ENCODE data around the gene ACADSB. TPM values are rescaled to one million over a fixed set of nuclear protein-coding genes. Genes with fewer than 3 reads are reported as not detected.
A peak's percentile ranks its signal among the peaks of the same experiment; 100 is the strongest.

Gene ACADSB
- total and polyA plus RNA-seq, 2 experiments from 2014 or later, result 3.7 to 6.5 TPM

DNA sequence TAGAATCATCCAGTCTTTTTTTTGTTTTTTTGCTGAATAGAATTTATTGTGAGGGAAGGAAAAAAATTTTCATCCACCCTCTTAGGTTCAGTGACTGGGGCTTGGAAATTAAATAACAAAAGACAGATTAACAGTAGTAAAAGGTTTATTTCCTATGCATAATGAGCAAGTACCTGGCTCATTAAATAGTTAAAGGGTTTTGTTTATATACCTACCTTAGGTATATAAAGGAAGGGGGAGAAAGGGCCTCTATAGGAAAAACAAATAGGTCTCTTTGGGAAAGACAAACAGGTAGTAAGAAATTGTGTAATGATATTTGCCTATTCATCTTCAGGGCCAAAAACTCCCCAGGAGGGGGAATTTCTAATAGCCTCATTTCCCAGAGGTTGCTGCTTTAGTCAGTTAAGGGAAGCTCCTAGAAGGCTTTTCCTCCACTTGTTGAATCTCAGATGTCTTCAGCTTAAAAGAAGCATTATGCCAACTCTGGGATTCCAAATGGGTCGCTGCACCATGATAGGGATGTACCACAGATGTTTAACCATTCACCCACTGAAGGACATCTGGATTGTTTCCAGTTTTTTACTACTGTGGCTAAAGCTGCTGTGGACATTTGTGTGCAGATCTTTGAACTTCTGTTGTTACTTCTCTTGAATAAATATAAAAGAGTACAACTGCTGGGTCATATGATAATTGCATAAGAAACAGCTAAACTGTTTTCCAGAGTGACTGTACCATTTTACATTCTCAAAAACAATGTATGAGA lies 11.3 kb downstream of the ACADSB start:
- Mint-ChIP-seq H3K9me3 (peaks cover 19% of the 10 kb centered on the region), H3K36me3 (ENCODE audit: low read depth) (peaks cover 22% of the 10 kb centered on the region; the same call in 2 of the 3 replicates), H3K4me1 (peaks cover 71% of the 10 kb centered on the region), H3K4me3 (peak overlapping the region; percentile 46; the same call in 2 of the 3 replicates), H3K27ac (no peak overlapping the region), H3K27me3 (ENCODE audit: insufficient read depth, low read depth, poor library complexity) (peaks cover 30% of the 10 kb centered on the region)
- H3K4me1 ChIP-seq (ENCODE audit: insufficient read depth), result peaks cover 59% of the 10 kb centered on the region
- no peak overlapping the region for H3K27ac ChIP-seq (ENCODE audit: low read depth)
- H3K79me2 ChIP-seq (replicated peaks; ENCODE audit: insufficient read depth), result no peaks in the 10 kb centered on the region
- no peaks in the 10 kb centered on the region for H4K20me1 ChIP-seq (replicated peaks; ENCODE audit: insufficient read depth)
- H3F3A ChIP-seq (replicated peaks; ENCODE audit: low read depth), result no peaks in the 10 kb centered on the region
- peak; percentile 26 for ATAC-seq
- peak overlapping the region; percentile 53 for H3K4me2 ChIP-seq
- H3K9me2 ChIP-seq (ENCODE audit: insufficient read depth), result no peaks in the 10 kb centered on the region
- no peak overlapping the region for H2AFZ ChIP-seq
- no peaks in the 10 kb centered on the region for H3K36me3 ChIP-seq (ENCODE audit: insufficient read depth)
- peak; percentile 74 for TF ChIP-seq NANOG (IDR thresholded peaks at IDR 0.05; ENCODE audit: borderline replicate concordance)
- no peak for TF ChIP-seq ZNF114 (CRISPR knock-in tag; IDR thresholded peaks at IDR 0.05)
- H3K4me3 ChIP-seq, result peak overlapping the region; percentile 32; the same call in 1 of the 2 replicates
- peak; percentile 49 for DNase-seq (ENCODE audit: low spot score)
- H3K27me3 ChIP-seq (ENCODE audit: insufficient read depth), result peaks cover 34% of the 10 kb centered on the region

GRCh38 chr10:123021517-123021916 lies 12.7 kb downstream of the ACADSB start:
- no peak for TF ChIP-seq EZH2 (IDR thresholded peaks at IDR 0.05; ENCODE audit: low read depth, unreplicated experiment)
- TF ChIP-seq, protein P1, sequence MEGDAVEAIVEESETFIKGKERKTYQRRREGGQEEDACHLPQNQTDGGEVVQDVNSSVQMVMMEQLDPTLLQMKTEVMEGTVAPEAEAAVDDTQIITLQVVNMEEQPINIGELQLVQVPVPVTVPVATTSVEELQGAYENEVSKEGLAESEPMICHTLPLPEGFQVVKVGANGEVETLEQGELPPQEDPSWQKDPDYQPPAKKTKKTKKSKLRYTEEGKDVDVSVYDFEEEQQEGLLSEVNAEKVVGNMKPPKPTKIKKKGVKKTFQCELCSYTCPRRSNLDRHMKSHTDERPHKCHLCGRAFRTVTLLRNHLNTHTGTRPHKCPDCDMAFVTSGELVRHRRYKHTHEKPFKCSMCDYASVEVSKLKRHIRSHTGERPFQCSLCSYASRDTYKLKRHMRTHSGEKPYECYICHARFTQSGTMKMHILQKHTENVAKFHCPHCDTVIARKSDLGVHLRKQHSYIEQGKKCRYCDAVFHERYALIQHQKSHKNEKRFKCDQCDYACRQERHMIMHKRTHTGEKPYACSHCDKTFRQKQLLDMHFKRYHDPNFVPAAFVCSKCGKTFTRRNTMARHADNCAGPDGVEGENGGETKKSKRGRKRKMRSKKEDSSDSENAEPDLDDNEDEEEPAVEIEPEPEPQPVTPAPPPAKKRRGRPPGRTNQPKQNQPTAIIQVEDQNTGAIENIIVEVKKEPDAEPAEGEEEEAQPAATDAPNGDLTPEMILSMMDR (conservative IDR thresholded peaks at IDR 0.05; ENCODE audit: low read depth in 2 of 2), result peak; percentile 61 to 72
- no peak for DNase-seq (ENCODE audit: low spot score)
- no peaks in the 10 kb centered on the region for H3F3A ChIP-seq (replicated peaks; ENCODE audit: low read depth)
- no peaks in the 10 kb centered on the region for H4K20me1 ChIP-seq (replicated peaks; ENCODE audit: insufficient read depth)
- Mint-ChIP-seq H3K4me3 (no peak overlapping the region), H3K27me3 (ENCODE audit: insufficient read depth, low read depth, poor library complexity) (peaks cover 26% of the 10 kb centered on the region), H3K9me3 (peaks cover 19% of the 10 kb centered on the region), H3K27ac (no peak overlapping the region), H3K36me3 (ENCODE audit: low read depth) (peaks cover 15% of the 10 kb centered on the region; the same call in 2 of the 3 replicates), H3K4me1 (peaks cover 62% of the 10 kb centered on the region)
- peaks cover 30% of the 10 kb centered on the region for H3K27me3 ChIP-seq (ENCODE audit: insufficient read depth)
- H3K36me3 ChIP-seq (ENCODE audit: insufficient read depth), result no peaks in the 10 kb centered on the region
- H3K4me2 ChIP-seq, result no peak overlapping the region
- ATAC-seq, result no peak
- 0 out of 2 replicates have a peak, but pooled peaks cover 3% of the 10 kb centered on the region for H3K9me2 ChIP-seq (ENCODE audit: insufficient read depth)
- H3K27ac ChIP-seq (ENCODE audit: low read depth), result no peak overlapping the region
- H3K4me1 ChIP-seq (ENCODE audit: insufficient read depth), result peaks cover 52% of the 10 kb centered on the region
- no peak overlapping the region for H3K4me3 ChIP-seq
- H2AFZ ChIP-seq, result no peak overlapping the region
- no peaks in the 10 kb centered on the region for H3K79me2 ChIP-seq (replicated peaks; ENCODE audit: insufficient read depth)

DNA sequence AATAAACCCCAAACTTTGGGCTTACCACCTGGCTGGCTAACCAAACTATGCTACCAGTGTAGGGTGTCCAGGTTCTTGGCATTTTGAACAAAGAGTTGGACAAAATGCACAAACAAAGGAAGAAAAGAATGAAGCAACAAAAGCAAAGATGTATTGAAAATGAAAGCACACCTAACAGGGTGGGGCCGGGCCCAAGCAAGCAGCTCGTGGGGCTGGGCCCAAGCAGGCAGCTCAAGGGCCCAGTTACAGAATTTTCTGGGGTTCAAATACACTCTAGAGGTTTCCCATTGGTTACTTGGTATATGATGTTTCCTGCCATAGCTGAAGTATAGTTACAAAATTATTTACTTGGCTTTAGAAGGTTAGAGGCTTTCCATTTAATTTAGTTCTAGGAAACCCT lies 15.7 kb downstream of the ACADSB start:
- Histone ChIP-seq H2AFZ (no peak overlapping the region), H3F3A (replicated peaks; ENCODE audit: low read depth) (no peaks in the 10 kb centered on the region), H3K36me3 (ENCODE audit: insufficient read depth) (no peaks in the 10 kb centered on the region), H3K27me3 (ENCODE audit: insufficient read depth) (peaks cover 22% of the 10 kb centered on the region), H3K79me2 (replicated peaks; ENCODE audit: insufficient read depth) (no peaks in the 10 kb centered on the region), H4K20me1 (replicated peaks; ENCODE audit: insufficient read depth) (no peaks in the 10 kb centered on the region), H3K9me2 (ENCODE audit: insufficient read depth) (0 out of 2 replicates have a peak, but pooled peaks cover 3% of the 10 kb centered on the region), H3K27ac (ENCODE audit: low read depth) (no peak overlapping the region), H3K4me2 (no peak overlapping the region), H3K4me1 (ENCODE audit: insufficient read depth) (peaks cover 34% of the 10 kb centered on the region), H3K4me3 (no peak overlapping the region)
- no peak for DNase-seq (ENCODE audit: low spot score)
- Mint-ChIP-seq H3K4me1 (peaks cover 51% of the 10 kb centered on the region), H3K27ac (no peak overlapping the region), H3K36me3 (ENCODE audit: low read depth) (peaks cover 3% of the 10 kb centered on the region; the same call in 1 of the 3 replicates), H3K9me3 (peaks cover 2% of the 10 kb centered on the region; the same call in 2 of the 3 replicates), H3K27me3 (ENCODE audit: insufficient read depth, low read depth, poor library complexity) (peaks cover 12% of the 10 kb centered on the region), H3K4me3 (no peak overlapping the region)
- no peak for ATAC-seq
- TF ChIP-seq, protein P1 (conservative IDR thresholded peaks at IDR 0.05; ENCODE audit: low read depth in 2 of 2), result no peak
